HUES64 (cell line): ENCODE data around the gene ATCAY.
A peak's percentile ranks its signal among the peaks of the same experiment; 100 is the strongest.
"Not testable (repeated sequence)": the region's sequence is repeated elsewhere in the genome, so short reads cannot be mapped to it uniquely, and the experiment has no call there.

ENCODE experiments used
- H3K27ac ChIP-seq: 2 replicates; pipeline ENCODE4 v1.7.0; 2013; ENCODE audit warnings: low read depth, low read length, inconsistent platforms
- H3K27me3 ChIP-seq: 2 replicates; pipeline ENCODE4 v1.6.1; 2013; ENCODE audit warnings: mild to moderate bottlenecking, low read length; ENCODE audit not compliant: insufficient read depth
- H3K36me3 ChIP-seq: 2 replicates; pipeline ENCODE4 v1.6.1; 2013; ENCODE audit warnings: mild to moderate bottlenecking, low read length; ENCODE audit not compliant: insufficient read depth
- H3K4me1 ChIP-seq: 2 replicates; pipeline ENCODE4 v1.6.1; 2013; ENCODE audit warnings: mild to moderate bottlenecking, low read length, moderate library complexity; ENCODE audit not compliant: insufficient read depth
- H3K4me3 ChIP-seq: 2 replicates; pipeline ENCODE4 v1.5.1; 2013; ENCODE audit warnings: mild to moderate bottlenecking, low read length, moderate library complexity
- H3K9ac ChIP-seq: 2 replicates; pipeline ENCODE4 v1.6.1; 2013; ENCODE audit warnings: mild to moderate bottlenecking, low read depth, low read length
- H3K9me3 ChIP-seq: 2 replicates; pipeline ENCODE4 v1.6.1; 2013; ENCODE audit warnings: low read depth, low read length; ENCODE audit not compliant: insufficient read depth
- WGBS: fragments of 150-250, 120-280 bp; methylation state at CpG from one replicate; pipeline ENCODE4 v1.1.7; 2013; ENCODE audit warnings: missing lambda C conversion rate; 5-methylcytosine and 5-hydroxymethylcytosine counted together

Gene ATCAY

DNA sequence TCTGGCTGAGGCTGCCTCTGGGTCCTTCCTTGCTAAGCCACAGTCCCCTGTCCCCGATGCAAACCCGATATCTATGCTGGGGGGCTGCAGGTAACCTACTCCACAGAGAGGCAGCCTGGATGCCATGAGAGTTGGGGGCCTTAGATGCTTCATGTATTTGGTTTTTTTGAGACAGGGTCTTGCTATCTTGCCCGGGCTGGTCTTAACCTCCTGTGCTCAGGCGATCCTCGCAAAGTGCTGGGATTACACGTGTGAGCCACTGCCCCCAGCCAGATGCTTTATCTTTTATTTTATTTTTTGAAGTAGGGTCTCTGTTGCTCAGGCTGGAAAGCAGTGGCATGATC, 1.5 kb downstream of the ATCAY start:
- Histone ChIP-seq H3K27me3 (peaks cover 17% of the 10 kb centered on the region), H3K9me3 (no peaks in the 10 kb centered on the region), H3K4me3 (peak overlapping the region; percentile 71), H3K36me3 (peaks cover 9% of the 10 kb centered on the region), H3K4me1 (no peaks in the 10 kb centered on the region), H3K27ac (no peak overlapping the region), H3K9ac (peak overlapping the region; percentile 22; the same call in 1 of the 2 replicates)
- 31% methylated on average over 6 of the region's 6 CpGs for WGBS

DNA sequence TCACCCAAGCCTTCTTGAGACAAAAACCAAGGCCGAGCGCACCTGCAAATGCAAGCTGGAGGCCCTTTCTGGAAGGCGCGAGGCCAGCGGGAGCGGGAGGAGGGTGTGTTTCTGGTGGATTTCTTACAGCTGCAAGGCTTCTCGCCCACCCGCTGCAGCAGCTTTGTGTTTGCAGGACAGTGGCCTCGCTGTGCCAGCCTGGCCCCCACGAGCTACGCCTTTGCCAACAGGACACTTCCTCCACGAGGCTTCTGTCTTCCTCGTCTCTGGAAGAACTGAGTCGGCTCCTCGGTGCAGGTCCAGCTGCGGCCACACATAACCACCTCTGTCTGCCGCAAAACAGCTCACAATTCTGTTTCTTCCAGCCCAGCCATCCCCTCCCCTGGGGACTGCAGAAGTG, 10.1 kb downstream of the ATCAY start:
- Histone ChIP-seq H3K27me3 (no peaks in the 10 kb centered on the region), H3K9ac (no peak overlapping the region), H3K9me3 (no peaks in the 10 kb centered on the region), H3K4me1 (no peaks in the 10 kb centered on the region), H3K27ac (no peak overlapping the region), H3K4me3 (no peak overlapping the region), H3K36me3 (peaks cover 19% of the 10 kb centered on the region)
- WGBS = 93% methylated on average over 17 of the region's 17 CpGs

DNA sequence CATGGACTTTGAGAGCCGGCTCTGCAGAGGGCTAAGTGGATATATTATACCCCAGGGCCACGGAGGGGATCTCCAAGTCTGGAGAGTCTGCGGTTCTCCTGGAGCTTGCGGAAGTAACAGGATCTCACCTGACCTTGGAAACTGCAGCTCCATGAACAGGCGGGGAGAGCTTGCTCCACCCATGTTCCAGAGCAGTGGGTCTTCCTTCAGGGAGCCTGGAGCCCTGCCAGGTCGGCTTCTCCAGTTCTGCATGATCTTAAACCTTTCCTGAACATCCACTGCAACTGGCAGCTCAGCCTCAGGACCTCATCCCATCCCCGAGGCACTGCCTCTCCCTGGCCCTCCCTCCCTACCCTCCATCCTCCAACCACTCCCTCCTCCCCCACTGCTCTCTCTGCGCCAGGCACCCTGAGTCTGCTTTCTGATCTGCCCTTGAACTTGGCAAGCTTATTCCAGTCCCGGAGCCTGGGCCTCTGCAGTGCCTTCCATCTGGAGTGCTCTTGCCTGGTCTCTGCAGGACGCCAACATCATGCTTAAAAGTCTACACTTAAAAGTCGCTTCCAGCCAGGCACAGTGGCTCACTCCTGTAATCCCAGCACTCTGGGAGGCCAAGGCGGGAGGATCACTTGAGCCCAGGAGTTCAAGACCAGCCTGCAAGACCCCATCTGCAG, 13.2 kb downstream of the ATCAY start:
- H3K9me3 ChIP-seq = peaks cover 7% of the 10 kb centered on the region
- 91% methylated on average over 12 of the region's 12 CpGs for WGBS
- H3K27me3 ChIP-seq = no peaks in the 10 kb centered on the region
- no peak overlapping the region for H3K4me3 ChIP-seq
- H3K4me1 ChIP-seq = no peaks in the 10 kb centered on the region
- no peak overlapping the region for H3K27ac ChIP-seq
- no peak overlapping the region for H3K9ac ChIP-seq
- H3K36me3 ChIP-seq = peaks cover 16% of the 10 kb centered on the region

DNA sequence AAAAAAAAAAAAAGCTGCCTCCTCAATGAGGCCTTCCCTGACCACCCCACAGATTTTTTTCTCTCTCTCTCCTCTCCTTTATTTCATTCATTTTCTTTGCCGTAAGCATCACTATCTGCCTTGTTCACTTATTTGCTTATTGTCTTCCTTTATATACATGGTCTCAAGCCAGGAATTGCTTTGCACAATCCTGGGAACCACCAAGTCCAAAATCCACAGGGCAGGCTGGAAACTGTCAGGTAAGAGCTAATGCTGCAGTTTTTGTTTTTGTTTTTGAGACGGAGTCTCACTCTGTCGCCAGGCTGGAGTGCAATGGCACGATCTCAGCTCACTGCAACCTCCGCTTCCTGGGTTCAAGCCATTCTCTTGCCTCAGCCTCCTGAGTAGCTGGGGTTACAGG, 14.5 kb downstream of the ATCAY start:
- not testable (repeated sequence) for H3K9ac ChIP-seq, H3K4me1 ChIP-seq, H3K4me3 ChIP-seq, H3K27me3 ChIP-seq, H3K27ac ChIP-seq, H3K9me3 ChIP-seq
- peaks cover 14% of the 10 kb centered on the region for H3K36me3 ChIP-seq
- 97% methylated on average over 5 of the region's 5 CpGs for WGBS

DNA sequence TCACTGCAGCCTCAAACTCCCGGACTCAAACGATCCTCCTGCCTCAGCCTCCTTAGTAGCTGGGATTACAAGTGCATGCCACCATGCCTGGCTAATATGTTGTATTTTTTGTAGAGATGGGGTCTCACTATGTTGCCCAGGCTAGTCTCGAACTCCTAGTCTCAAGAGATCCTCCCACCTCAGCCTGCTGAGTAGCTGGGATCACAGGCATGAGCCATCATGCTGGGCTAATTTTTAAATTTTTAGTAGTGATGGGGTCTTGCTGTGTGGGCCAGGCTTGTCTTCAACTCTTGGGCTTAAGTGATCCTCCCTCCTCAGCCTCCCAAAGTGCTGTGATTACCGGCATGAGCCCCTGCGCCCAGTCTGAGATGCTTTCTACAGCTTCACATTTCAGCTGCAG, 15.3 kb downstream of the ATCAY start:
- Histone ChIP-seq H3K4me1 (no peaks in the 10 kb centered on the region), H3K36me3 (peaks cover 12% of the 10 kb centered on the region), H3K27ac (no peak overlapping the region), H3K9me3 (peaks cover 7% of the 10 kb centered on the region), H3K27me3 (no peaks in the 10 kb centered on the region), H3K4me3 (no peak overlapping the region), H3K9ac (no peak overlapping the region)
- 98% methylated on average over 5 of the region's 5 CpGs for WGBS

DNA sequence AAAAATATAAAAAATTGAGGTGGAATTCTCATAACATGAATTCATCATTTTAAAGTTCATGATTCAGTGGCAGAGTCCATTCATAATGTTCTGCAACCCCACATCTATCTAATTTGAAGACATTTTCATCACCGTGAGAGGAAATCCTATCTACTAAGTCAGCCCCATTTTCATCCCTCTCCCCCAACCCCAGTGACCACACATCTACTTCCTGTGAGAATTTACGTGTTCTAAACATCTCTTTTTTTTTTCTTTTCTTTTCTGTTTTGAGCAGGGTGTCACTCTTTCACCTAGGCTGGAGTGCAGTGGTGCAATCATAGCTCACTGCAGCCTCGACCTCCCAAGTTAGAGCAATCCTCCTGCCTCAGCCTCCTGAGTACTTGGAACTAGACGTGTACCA, 17.5 kb downstream of the ATCAY start:
- Histone ChIP-seq H3K27ac (no peak overlapping the region), H3K9me3 (peaks cover 7% of the 10 kb centered on the region), H3K9ac (no peak overlapping the region), H3K36me3 (peaks cover 14% of the 10 kb centered on the region), H3K27me3 (no peaks in the 10 kb centered on the region), H3K4me3 (no peak overlapping the region), H3K4me1 (no peaks in the 10 kb centered on the region)
- 94% methylated on average over 4 of the region's 4 CpGs for WGBS

DNA sequence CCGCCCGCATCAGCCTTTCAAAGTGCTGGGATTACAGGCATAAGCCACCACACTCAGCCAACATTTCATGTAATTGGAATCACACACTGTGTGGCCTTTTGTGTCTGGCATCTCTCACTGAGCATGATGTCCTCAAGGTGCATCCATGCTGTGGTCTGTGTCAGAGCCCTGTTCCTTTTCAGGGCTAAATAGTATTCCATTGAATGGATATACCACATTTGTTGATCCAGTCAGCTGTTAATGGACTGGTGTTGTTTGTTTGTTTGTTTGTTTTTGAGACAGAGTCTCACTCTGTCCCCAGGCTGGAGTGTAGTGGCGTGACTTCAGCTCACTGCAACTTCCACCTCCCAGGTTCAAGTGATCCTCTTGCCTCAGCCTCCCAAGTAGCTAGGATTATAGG, 17.9 kb downstream of the ATCAY start:
- no peak overlapping the region for H3K27ac ChIP-seq
- peaks cover 7% of the 10 kb centered on the region for H3K9me3 ChIP-seq
- no peak overlapping the region for H3K4me3 ChIP-seq
- WGBS = 91% methylated on average over 3 of the region's 3 CpGs
- no peak overlapping the region for H3K9ac ChIP-seq
- peaks cover 14% of the 10 kb centered on the region for H3K36me3 ChIP-seq
- H3K27me3 ChIP-seq = no peaks in the 10 kb centered on the region
- H3K4me1 ChIP-seq = no peaks in the 10 kb centered on the region

DNA sequence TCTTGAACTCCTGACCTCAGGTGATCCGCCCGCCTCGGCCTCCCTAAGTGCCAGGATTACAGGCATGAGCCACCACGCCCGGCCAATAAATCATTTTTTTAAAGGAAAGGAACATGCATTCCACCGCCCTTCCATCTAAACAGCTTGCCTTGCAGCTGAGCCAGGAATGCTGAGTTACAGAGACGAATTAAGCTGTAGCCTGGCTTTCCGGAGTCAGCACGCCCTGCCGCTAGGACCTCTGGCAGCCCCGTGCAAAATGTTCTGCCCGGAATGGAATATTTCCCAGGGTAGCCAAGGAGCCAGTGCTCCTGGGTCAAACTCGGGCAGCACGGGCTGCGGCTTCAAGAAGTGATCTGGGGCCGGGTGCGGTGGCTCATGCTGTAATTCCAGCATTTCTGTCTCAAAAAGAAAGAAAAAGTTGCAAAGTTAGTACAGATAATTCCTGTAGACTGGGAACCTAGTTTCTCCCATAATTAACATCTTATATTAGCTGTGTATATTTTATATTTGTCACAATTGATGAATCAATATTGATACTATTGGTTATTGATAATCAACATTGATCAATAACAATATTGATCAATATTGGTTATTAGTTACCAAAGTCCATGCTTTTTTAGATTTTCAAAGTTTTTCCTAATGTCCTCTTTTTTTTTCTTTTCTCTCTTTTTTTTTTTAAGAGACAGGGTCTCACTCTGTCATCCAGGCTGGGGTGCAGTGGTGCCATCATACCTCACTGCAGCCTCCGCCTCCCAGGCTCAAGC, 19.2 kb downstream of the ATCAY start:
- Histone ChIP-seq H3K36me3 (peaks cover 19% of the 10 kb centered on the region), H3K27ac (no peak overlapping the region)

DNA sequence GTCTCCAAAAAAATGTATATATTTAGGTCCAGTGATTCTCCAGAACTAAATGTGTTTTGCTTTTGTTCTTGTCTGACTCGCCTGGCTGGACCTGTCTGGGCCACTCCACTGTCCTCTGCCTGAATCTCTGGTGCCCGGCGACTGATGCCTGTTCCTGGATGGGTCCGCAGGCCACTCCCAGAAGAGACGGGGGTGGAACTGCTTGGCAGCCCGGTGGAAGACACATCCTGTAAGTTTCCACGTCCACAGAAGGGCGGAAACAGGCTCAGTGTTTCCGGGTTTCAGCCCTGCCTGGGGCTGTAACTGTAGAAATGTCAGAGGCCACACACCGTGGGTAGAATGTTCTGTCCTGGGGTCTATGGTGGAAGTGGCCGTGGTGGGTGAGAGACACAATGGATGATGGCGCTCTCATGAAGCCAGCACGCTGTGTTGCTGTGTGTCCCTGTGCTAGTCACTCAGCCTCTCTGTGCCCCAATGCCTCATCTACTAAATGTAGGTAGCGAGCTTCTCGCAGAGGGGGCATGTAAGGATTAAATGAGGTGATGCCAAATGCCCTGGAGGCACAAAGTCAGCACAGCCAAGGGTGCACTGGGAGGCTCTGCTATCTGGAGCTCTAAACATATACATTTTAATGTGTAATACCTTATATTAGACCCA, 22.0 kb downstream of the ATCAY start:
- H3K9me3 ChIP-seq = peaks cover 7% of the 10 kb centered on the region
- no peak overlapping the region for H3K9ac ChIP-seq
- no peak overlapping the region for H3K4me3 ChIP-seq
- H3K27ac ChIP-seq = no peak overlapping the region
- peaks cover 34% of the 10 kb centered on the region for H3K36me3 ChIP-seq
- no peaks in the 10 kb centered on the region for H3K4me1 ChIP-seq
- no peaks in the 10 kb centered on the region for H3K27me3 ChIP-seq
- 90% methylated on average over 15 of the region's 15 CpGs for WGBS

More for the DNA sequence above, 19.2 kb downstream of the ATCAY start:
- H3K4me1 ChIP-seq = no peaks in the 10 kb centered on the region
- no peak overlapping the region for H3K9ac ChIP-seq
- H3K4me3 ChIP-seq = no peak overlapping the region
- WGBS = 92% methylated on average over 18 of the region's 18 CpGs
- H3K27me3 ChIP-seq = no peaks in the 10 kb centered on the region
- peaks cover 7% of the 10 kb centered on the region for H3K9me3 ChIP-seq

DNA sequence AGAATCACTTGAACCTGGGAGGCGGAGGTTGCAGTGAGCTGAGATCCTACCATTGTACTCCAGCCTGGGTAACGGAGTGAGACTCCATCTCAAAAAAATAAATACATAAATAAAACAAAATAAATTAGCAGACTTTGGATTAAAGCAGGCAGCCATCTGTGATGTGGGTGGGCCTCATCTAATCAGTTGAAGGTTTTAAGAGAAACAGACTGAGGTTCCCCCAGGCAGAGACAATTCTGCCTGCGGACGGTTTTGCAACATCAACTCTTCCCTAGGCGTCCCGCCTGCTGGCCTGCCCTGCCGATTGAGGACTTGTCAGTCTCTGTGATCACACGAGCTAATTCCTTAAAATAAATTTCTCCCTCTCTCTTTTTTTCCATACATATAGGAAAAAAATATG, 23.7 kb downstream of the ATCAY start:
- no peak overlapping the region for H3K9ac ChIP-seq
- no peak overlapping the region for H3K4me3 ChIP-seq
- WGBS = 94% methylated on average over 7 of the region's 8 CpGs
- H3K36me3 ChIP-seq = peaks cover 30% of the 10 kb centered on the region
- H3K4me1 ChIP-seq = no peaks in the 10 kb centered on the region
- H3K9me3 ChIP-seq = no peaks in the 10 kb centered on the region
- no peak overlapping the region for H3K27ac ChIP-seq
- H3K27me3 ChIP-seq = no peaks in the 10 kb centered on the region

DNA sequence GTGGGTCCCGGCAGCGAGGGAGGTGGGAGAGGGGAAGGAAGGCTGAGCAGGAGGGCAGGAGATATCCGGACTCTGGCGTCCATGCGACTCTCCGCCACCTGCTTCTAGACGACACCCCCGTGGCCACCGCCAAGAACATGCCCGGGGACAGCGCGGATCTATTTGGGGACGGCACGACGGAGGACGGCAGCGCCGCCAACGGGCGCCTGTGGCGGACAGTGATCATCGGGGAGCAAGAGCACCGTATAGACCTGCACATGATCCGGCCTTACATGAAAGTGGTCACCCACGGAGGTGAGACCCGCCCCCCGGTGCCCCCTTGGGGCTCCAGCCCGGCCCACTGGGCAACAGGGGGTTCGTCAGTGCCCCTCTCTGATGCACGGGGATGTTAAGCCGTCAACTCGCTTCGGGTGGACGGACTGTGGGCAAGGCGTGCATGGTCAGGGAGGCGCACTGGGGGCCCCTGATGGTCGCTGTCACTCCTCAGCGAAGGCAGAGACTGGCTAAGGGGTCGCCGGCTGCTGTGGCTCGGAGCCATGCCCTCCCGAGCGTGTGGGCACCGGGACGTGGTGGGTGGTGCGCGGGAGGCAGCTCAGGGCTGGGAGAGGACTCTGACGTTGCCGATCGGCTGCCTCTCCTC, 27.3 kb downstream of the ATCAY start:
- no peak overlapping the region for H3K27ac ChIP-seq
- no peak overlapping the region for H3K4me3 ChIP-seq
- 93% methylated on average over 50 of the region's 50 CpGs for WGBS
- H3K9ac ChIP-seq = no peak overlapping the region
- H3K36me3 ChIP-seq = peaks cover 51% of the 10 kb centered on the region
- no peaks in the 10 kb centered on the region for H3K27me3 ChIP-seq
- no peaks in the 10 kb centered on the region for H3K4me1 ChIP-seq
- H3K9me3 ChIP-seq = peaks cover 9% of the 10 kb centered on the region
